Thyroid gland (tissue), 4 donors: ENCODE data around the gene SLC22A12.

ENCODE experiments used
- CTCF ChIP-seq, 6 experiments: fragments of 200-600 bp in 3 of 6; fragments of 450-650 bp in 3 of 6; sonication (generic) in 3 of 6; IDR thresholded peaks; one replicate each; pipeline ENCODE4 v1.5.1; 2016 to 2019; ENCODE audit warnings: antibody characterized with exemption in 6 of 6, mild to moderate bottlenecking in 2 of 6, inconsistent platforms in 1 of 6, moderate library complexity in 1 of 6
- POLR2A ChIP-seq, 2 donors: fragments of 450-650 bp; IDR thresholded peaks; one replicate each; pipeline ENCODE4 v1.6.1; 2017; ENCODE audit warnings: antibody characterized with exemption in 2 of 2, mild to moderate bottlenecking in 2 of 2, moderate library complexity in 1 of 2

GRCh38 chr11:64564419-64564818, 26.6 kb upstream of the SLC22A12 start:
- TF ChIP-seq POLR2A (IDR thresholded peaks at IDR 0.05) (no peak), CTCF (IDR thresholded peaks at IDR 0.05) (no peak)
